ENCODE measurements around the gene BTN3A1. TPM values are rescaled to one million over a fixed set of nuclear protein-coding genes. Genes with fewer than 3 reads are reported as not detected.

BTN3A1 gene
- total and polyA plus RNA-seq, 2 of the 13 experiments (the other 11 are each of a cell fraction or from before 2014, with no cell fraction given), result 13.3 to 14.0 TPM

- Histone ChIP-seq H3K36me3 (replicated peaks in 1 of 2; ENCODE audit: control insufficient read depth in 1 of 2, insufficient read depth in 2 of 2, low read length in 2 of 2) (no peaks in the 10 kb centered on the region; a peak in 1 of 5 replicates), H3K9ac (ENCODE audit: insufficient read depth, low read depth, low read length) (peak overlapping the region; percentile 74), H3K79me2 (ENCODE audit: insufficient read depth, low read length) (peaks cover 3% of the 10 kb centered on the region), H3K27ac (ENCODE audit: extremely low read length, insufficient read depth, low read length) (peak overlapping the region; percentile 73), H3K9me3 (ENCODE audit: low read length) (no peaks in the 10 kb centered on the region), H4K20me1 (ENCODE audit: insufficient read depth, low read length) (no peaks in the 10 kb centered on the region), H2AFZ (ENCODE audit: low read length) (peak overlapping the region; percentile 84), H3K4me1 (ENCODE audit: insufficient read depth, low read length) (peaks cover 56% of the 10 kb centered on the region), H3K27me3 (ENCODE audit: control insufficient read depth in 1 of 2, insufficient read depth in 2 of 2, low read length in 2 of 2) (no peaks in the 10 kb centered on the region; a peak in 1 of 5 replicates), H3K4me2 (ENCODE audit: low read depth, low read length) (peak overlapping the region; percentile 84), H3K4me3 (replicated peaks in 1 of 3; ENCODE audit: insufficient read depth in 1 of 3, low read depth in 2 of 3, low read length in 3 of 3) (peak overlapping the region; percentile 57 to 78 (median 66))
- DNase-seq (ENCODE audit: low spot score) (no peak), FAIRE-seq (no peak), ATAC-seq (peak; percentile 31; the same call in 2 of the 3 replicates)
- ChIA-PET POLR2A (interaction anchor here (1.2 to 3.3 kb wide), 2 partner anchors 14 to 174 kb away, joined by 5 to 13 read pairs; partner anchors contain the start of gene HMGN4), CTCF (ENCODE audit: low intra/inter-chr PET ratio, low total read pairs) (no interaction called here)
- BruUV-seq (replicated peaks), result TSS peak; percentile 95
- intact Hi-C loops (cut with micrococcal nuclease; ENCODE audit: unreplicated experiment), result no loop called here
- in situ Hi-C loops (cut with HindIII; ENCODE audit: extremely low pct_ligation_motif_present, low pct_unique_long_range_greater_than_20kb), result no loop called here
- WGBS (ENCODE audit: low lambda C conversion rate), result 27% methylated on average over 6 of the region's 6 CpGs
- TF ChIP-seq IRF2 (CRISPR knock-in tag; IDR thresholded peaks at IDR 0.05), result no peak
- TF ChIP-seq SOX13 (IDR thresholded peaks at IDR 0.05), result no peak
- TF ChIP-seq SOX13 (CRISPR knock-in tag; conservative IDR thresholded peaks at IDR 0.05 in 1 of 2, IDR thresholded peaks at IDR 0.05 in 1 of 2), result no peak
- TF ChIP-seq ZNF12 (CRISPR knock-in tag; IDR thresholded peaks at IDR 0.05), result 0 out of 2 replicates have a peak, but pooled peaks have one; percentile 22
- TF ChIP-seq ZUFSP (CRISPR knock-in tag; IDR thresholded peaks at IDR 0.05; ENCODE audit: borderline replicate concordance), result 0 out of 2 replicates have a peak, but pooled peaks have one; percentile 43
- no peak for TF ChIP-seq KLF6 (CRISPR knock-in tag; IDR thresholded peaks at IDR 0.05)
- TF ChIP-seq ZFX (CRISPR knock-in tag; IDR thresholded peaks at IDR 0.05; ENCODE audit: low read depth), result peak; percentile 19; the same call in 1 of the 2 replicates
- TF ChIP-seq HNF1B (CRISPR knock-in tag; IDR thresholded peaks at IDR 0.05), result peak; percentile 33; the same call in 1 of the 2 replicates
- 0 out of 2 replicates have a peak, but pooled peaks have one; percentile 52 for TF ChIP-seq ZBTB7B (CRISPR knock-in tag; IDR thresholded peaks at IDR 0.05)
- TF ChIP-seq ZBTB20 (CRISPR knock-in tag; IDR thresholded peaks at IDR 0.05; ENCODE audit: borderline replicate concordance, low read depth), result 0 out of 2 replicates have a peak, but pooled peaks have one; percentile 48
- TF ChIP-seq ZNF605 (CRISPR knock-in tag; IDR thresholded peaks at IDR 0.05), result 0 out of 2 replicates have a peak, but pooled peaks have one; percentile 26
- 0 out of 2 replicates have a peak, but pooled peaks have one; percentile 28 for TF ChIP-seq GLI4 (CRISPR knock-in tag; IDR thresholded peaks at IDR 0.05; ENCODE audit: borderline replicate concordance)
- 0 out of 2 replicates have a peak, but pooled peaks have one; percentile 17 for TF ChIP-seq ZFP36L1 (CRISPR knock-in tag; IDR thresholded peaks at IDR 0.05)
- TF ChIP-seq HNF4A (CRISPR knock-in tag; IDR thresholded peaks at IDR 0.05), result peak; percentile 56
- TF ChIP-seq HOXA7 (CRISPR knock-in tag; IDR thresholded peaks at IDR 0.05), result no peak
- TF ChIP-seq ZGPAT (CRISPR knock-in tag; IDR thresholded peaks at IDR 0.05), result no peak; the same call in 1 of the 2 replicates
- peak; percentile 68 for TF ChIP-seq ZNF501 (CRISPR knock-in tag; IDR thresholded peaks at IDR 0.05)
- TF ChIP-seq ZNF335 (CRISPR knock-in tag; IDR thresholded peaks at IDR 0.05), result 0 out of 2 replicates have a peak, but pooled peaks have one; percentile 5
- TF ChIP-seq ZNF430 (CRISPR knock-in tag; IDR thresholded peaks at IDR 0.05), result peak; percentile 34; the same call in 1 of the 2 replicates
Measured at GRCh38 chr6:26363882-26364701, 38.0 kb upstream of the BTN3A1 start.
